ENCODE data around the gene TNFSF13B. TPM values are rescaled to one million over a fixed set of nuclear protein-coding genes. Genes with fewer than 3 reads are reported as not detected.
"Not testable (repeated sequence)": the region's sequence is repeated elsewhere in the genome, so short reads cannot be mapped to it uniquely, and the experiment has no call there.

The TNFSF13B gene
- total and polyA plus RNA-seq, 3 donors from 2014 or later, result 2.5 to 3.7 TPM; not detected in 1

- no peak overlapping the region for H3K4me3 ChIP-seq
These were observed 5.7 kb upstream of the TNFSF13B start for GRCh38 chr13:108263621-108264355.

GRCh38 chr13:108266321-108266990 is 3.1 kb upstream of the TNFSF13B start:
- Histone ChIP-seq H3K9me3 (no peaks in the 10 kb centered on the region), H3K27me3 (no peaks in the 10 kb centered on the region), H3K36me3 (ENCODE audit: low read depth, missing control alignments) (no peaks in the 10 kb centered on the region), H3K27ac (no peak overlapping the region), H3K4me1 (no peaks in the 10 kb centered on the region), H3K4me3 (no peak overlapping the region)
- no peak for DNase-seq
- WGBS, 2 donors, result 68 to 76% methylated on average over 10 of the region's 10 CpGs
- intact Hi-C loops (cut with DNase I; ENCODE audit: low total_unique reads), result no loop called here
- no peak for TF ChIP-seq POLR2A (IDR thresholded peaks at IDR 0.05)
- TF ChIP-seq CTCF (IDR thresholded peaks at IDR 0.05), result no peak

More at GRCh38 chr13:108263621-108264355, 5.7 kb upstream of the TNFSF13B start:
- Histone ChIP-seq H3K27me3 (no peaks in the 10 kb centered on the region), H3K27ac (no peak overlapping the region), H3K36me3 (ENCODE audit: low read depth, missing control alignments) (no peaks in the 10 kb centered on the region), H3K4me1 (no peaks in the 10 kb centered on the region), H3K9me3 (no peaks in the 10 kb centered on the region)
- TF ChIP-seq POLR2A (IDR thresholded peaks at IDR 0.05) (no peak), CTCF (IDR thresholded peaks at IDR 0.05) (no peak)
- intact Hi-C loops (cut with DNase I; ENCODE audit: low total_unique reads), result no loop called here
- DNase-seq, result no peak
- WGBS, 2 donors, result 88 to 93% methylated on average over 9 of the region's 9 CpGs

GRCh38 chr13:108267347-108267746 is 2.2 kb upstream of the TNFSF13B start:
- Histone ChIP-seq H3K4me1 (no peaks in the 10 kb centered on the region), H3K9me3 (no peaks in the 10 kb centered on the region), H3K4me3 (no peak overlapping the region), H3K27ac (no peak overlapping the region), H3K36me3 (ENCODE audit: low read depth, missing control alignments) (no peaks in the 10 kb centered on the region), H3K27me3 (no peaks in the 10 kb centered on the region)
- no peak for DNase-seq
- intact Hi-C loops (cut with DNase I; ENCODE audit: low total_unique reads), result no loop called here
- 56 to 82% methylated on average over 4 of the region's 4 CpGs for WGBS, 2 donors
- no peak for TF ChIP-seq CTCF (IDR thresholded peaks at IDR 0.05)
- TF ChIP-seq POLR2A (IDR thresholded peaks at IDR 0.05), result no peak

GRCh38 chr13:108267855-108268254 is 1.7 kb upstream of the TNFSF13B start:
- H3K4me3 ChIP-seq; intact Hi-C loops (cut with DNase I; ENCODE audit: low total_unique reads); H3K4me1 ChIP-seq; H3K9me3 ChIP-seq; H3K27me3 ChIP-seq; H3K36me3 ChIP-seq (ENCODE audit: low read depth, missing control alignments); DNase-seq; H3K27ac ChIP-seq: not testable (repeated sequence)
- WGBS, 2 donors, result 92 to 97% methylated on average over 3 of the region's 3 CpGs

- H3K4me1 ChIP-seq, result no peaks in the 10 kb centered on the region
- 73 to 87% methylated on average over 4 of the region's 4 CpGs for WGBS, 2 donors
- intact Hi-C loops (cut with DNase I; ENCODE audit: low total_unique reads), result no loop called here
- no peaks in the 10 kb centered on the region for H3K9me3 ChIP-seq
- H3K36me3 ChIP-seq (ENCODE audit: low read depth, missing control alignments), result no peaks in the 10 kb centered on the region
- no peaks in the 10 kb centered on the region for H3K27me3 ChIP-seq
- no peak for DNase-seq
- no peak overlapping the region for H3K27ac ChIP-seq
- no peak for TF ChIP-seq CTCF (IDR thresholded peaks at IDR 0.05)
- TF ChIP-seq POLR2A (IDR thresholded peaks at IDR 0.05), result no peak
- H3K4me3 ChIP-seq, result no peak overlapping the region
These were observed 929 bp upstream of the TNFSF13B start for GRCh38 chr13:108268466-108269112.
